DMS53 treated with DMSO at 0.1 percent for 48 hours (cell line): ENCODE data around the gene PPP1R12A.
"Not testable (repeated sequence)": the region's sequence is repeated elsewhere in the genome, so short reads cannot be mapped to it uniquely, and the experiment has no call there.

ENCODE experiments used
- DNase-seq: peaks from one replicate; lab custom pipeline; 2025; ENCODE audit not compliant: unreplicated experiment; lab: John Stamatoyannopoulos, UW

PPP1R12A gene

DNA sequence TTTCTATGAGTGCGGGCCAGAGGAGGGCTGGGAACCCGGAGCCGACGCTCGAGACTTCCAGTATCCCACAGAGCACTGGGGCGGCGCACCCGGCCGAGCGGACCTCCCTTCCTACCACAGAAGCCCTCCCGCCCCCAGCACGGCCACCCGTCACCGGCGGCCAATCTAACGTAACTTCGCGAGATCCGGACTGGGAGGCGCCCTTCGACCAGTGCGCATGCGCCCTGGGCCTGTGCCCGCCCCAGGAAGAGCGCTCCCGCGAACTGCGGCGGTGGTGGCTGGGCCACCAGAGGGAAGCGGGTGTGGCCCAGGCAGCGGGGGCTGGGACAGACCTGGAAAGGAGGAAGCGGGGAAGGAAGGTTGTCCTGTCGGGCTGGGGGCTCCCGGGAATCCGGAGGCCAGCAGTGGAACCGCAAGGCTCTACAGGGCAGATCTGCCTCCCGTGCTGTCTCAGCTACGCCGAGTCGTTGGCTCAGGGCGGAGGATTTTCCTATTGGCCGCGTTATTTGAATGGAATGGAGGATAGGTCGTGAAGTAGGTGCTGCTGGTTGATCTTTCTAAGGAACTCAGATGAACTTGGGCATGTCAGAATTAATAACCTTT lies at the start of gene PPP1R12A:
Gene PPP1R12A, minus strand, starts transcription at position 77 of the 603 bp plus-strand sequence. CDS start 166 bp downstream, outside the sequence.
- peak; percentile 97 for DNase-seq

DNA sequence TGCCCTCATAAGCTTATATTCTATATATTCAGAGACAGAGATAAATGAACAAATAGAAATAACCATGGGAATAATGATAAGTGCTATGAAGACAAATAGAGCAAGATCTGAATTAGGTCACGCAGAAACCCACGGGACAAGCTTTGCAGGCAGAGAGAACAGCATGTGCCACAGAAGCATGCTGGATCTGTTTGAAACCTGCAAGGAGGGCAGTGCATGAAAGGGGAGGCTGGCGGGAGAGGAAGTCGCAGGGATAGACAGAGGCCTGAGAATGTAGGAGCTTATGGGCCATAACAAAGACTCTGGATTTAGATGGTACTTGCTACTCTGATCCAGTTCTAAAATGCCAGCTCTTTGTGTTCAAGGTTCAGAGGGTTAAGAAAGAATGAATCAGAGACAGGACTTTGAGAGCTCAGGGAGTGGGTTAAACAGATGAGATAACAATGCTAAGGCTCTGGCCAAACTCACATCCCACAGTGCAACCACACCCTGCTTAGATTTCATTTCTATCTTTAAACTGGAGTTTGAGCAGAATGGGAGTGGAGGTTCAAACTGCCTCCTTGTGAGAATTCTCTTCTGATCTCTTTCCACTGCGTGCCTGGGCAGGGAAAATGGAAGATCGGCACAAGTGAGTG lies 49.2 kb upstream of the PPP1R12A start:
- peak; percentile 50 for DNase-seq

DNA sequence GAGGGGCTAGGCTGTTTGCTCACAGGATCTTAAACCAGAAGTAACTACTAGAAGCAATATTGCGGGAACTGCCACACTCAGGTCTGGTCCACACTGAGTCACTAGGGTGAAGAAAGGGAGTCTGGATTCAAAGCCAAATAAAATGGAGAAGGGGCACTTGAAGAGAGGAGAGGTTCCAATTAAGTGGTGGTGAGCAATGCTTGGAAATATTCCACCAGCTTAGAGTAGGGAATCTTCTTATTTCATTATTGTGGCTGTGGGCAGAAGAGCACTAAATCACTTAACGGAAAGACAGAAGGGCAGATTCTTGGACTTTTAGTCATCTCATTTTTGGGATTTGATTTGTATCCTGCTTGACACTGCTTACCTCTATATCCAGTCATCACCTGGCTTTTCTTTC lies 48.6 kb upstream of the PPP1R12A start:
- no peak for DNase-seq

DNA sequence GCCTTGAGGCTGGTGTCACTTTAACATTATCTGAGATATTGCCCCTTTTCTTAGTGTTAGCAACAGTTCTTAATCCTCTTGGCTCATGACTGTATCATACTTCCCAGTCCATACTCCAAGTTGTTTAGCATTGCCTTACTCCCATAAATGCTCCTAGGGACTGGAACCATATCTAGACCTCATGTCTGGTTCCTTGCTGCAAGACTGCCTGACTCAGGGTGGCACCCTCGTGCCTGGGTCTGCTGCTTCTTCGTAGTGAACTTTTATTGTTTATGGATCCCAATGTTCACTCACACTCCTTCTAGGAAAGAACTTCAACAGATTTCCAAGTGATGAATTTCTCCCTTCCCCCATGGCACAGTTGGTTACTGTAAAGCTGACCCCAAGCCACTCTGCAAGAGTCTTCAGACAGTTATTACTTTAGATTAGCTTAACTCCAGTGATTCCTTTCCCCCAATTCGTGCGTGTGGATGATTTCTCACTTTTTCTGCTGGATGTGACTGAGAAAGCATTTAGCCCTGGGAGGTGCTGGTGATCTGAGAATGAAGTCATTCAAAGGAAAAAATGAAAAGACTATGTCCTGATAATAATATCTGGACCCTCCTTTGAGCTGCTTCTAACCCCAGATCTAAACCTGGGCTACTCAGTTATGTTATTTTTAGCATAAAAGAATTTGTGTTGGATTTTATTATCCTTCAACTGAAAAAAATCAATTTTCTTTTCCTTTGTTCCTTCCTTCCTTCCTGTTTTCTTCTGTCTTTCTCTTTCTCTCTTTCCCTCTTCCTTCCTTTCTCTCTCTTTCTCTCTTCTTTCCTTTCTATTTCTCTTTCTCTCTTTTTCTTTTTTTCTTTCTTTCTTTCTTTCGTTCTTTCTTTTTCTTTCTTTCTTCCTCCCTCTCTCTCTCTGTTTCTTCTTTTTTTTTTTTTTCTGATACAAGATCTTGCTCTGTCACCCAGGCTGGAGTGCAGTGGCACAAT lies 47.5 kb upstream of the PPP1R12A start:
- no peak for DNase-seq

DNA sequence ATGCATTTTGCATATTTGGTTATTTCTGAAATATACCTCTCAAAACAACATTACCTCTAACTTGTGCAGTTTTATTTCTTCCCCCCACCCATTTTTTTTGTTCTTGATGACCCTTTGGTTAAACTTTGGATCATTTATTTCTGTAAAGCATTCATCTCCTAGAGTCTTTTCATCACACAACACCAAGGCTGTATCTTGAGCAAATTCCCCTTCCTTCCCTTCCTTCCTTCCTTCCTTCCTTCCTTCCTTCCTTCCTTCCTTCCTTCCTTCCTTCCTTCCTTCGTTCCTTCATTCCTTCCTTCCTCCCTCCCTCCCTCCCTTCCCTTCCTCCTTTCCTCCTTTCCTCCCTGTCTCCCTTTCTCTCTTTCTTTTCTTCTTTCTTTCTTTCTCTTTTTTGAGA lies 43.8 kb upstream of the PPP1R12A start:
- DNase-seq = no peak

DNA sequence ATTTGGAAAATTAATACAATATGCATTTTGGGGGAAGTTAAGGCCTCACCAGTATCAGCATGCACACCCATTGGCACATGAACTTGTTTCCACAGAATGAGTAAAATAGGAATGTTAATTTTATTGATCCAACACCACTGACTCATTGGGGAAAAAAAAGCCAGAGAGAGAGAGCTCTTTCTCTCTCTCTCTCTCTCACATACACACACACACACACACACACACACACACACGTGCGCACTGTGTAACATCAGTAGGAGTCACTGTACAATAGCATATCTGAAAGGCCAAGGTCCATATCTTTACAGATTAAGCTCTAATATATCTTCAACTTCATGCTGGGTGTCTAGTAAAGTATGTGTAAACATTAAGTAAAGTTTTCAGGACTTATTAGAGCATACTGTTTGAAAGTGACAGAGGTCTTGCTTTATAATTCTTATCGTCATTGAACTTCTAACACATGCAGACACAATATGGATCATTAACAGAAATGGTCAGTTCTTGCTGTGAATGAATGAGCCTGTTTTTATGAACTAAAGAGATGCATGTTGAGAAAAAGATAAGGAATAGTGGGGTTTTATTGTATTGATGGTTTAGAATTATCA lies 43.1 kb upstream of the PPP1R12A start:
- not testable (repeated sequence) for DNase-seq

DNA sequence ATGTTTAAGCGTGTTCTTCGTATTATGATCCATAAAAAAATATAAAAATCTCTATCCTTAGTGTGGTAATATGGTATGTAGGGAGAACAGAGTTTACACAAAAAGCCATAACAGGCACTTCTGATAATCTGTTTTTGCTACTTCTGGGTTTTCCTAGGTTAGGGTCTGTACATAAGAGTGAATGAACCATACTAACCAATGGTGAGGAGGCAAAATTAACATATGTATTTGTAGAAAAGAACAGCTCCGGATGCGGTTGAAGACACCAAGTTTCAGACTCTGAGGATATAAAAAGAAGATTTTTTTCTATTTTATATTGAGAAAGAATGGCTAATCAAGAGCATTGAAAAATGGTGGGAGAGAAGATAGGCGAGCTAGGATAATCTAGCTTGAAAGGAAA lies 40.2 kb upstream of the PPP1R12A start:
- DNase-seq = no peak

DNA sequence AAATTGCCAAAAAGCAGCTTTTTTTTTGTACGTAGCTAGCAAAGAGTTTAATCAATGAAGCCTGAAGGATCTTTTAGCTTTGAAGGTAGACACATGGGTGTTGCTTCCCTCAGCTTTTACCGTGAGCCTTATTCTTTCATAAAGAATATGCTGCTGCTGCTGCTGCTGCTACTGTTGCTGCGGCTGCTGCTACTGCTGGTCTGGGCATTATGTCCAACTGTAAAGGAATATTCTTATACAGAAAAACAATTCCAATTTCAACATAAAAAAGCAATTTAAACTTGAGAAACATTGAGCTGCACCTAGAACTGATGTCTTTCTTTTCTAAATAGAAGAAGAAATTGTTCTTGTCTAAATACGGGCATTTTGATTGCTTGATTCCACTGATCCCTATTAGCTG lies 38.9 kb upstream of the PPP1R12A start:
- DNase-seq = no peak

DNA sequence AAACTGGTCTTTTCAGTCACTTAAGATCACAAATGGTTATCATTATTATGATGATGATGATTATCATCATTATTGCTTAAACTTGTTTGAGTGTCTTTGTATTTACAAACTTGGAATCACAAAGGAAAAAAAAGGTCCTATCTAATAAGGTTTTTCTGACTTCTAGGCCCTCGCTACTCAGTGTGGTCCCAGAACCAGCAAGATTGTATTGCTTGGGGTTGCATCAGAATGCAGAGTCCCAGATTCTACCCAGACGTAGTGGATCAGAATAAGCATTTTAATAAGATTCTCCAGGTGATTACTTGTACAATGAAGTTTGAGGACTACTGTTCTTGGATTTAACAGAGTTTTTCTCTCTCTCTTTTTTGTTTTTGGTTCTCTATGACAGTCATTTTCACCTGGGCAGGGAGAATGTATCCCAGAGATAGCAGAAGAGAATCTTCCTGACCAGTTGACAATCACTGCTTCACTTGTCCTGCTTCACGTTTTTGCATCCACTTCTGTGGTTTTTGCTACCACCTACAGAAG lies 29.3 kb upstream of the PPP1R12A start:
- DNase-seq = no peak

DNA sequence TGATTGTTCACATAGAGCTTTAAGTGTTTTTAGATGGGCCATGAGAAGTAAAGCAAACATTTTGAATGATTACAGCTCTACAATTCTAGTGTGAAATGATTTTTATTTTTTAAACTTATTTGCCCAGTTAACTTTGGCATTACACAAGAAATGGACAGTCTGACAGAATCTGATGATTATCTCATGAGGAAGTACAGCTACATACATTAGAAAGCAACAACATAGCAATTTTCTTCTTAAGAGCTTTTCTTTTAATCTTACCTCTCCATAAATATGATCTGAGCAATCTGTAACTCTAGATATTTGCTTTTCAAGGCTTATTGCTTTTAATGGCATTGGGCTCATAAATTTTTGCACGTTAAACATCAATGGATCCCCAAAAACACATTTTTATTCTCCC lies 26.5 kb upstream of the PPP1R12A start:
- DNase-seq = peak; percentile 5

DNA sequence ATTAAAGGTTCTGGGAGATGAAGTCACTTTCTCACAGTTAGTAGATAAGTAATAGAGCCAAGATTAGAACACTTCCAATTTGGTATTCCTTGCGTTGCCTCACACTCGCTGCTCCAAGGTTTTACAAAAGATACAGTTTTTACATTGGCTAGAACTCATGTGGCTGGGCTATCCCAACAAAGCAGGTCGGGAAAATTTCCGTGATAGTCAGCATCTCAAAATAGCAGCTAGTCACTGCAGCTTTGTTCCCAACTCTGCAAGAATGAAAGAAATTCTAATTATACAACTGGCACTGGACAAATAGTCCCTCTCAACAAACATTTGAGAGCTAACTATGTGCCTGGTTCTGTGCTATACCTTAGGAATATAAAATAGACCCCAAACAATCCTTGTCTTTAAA lies 24.6 kb upstream of the PPP1R12A start:
- DNase-seq = no peak

DNA sequence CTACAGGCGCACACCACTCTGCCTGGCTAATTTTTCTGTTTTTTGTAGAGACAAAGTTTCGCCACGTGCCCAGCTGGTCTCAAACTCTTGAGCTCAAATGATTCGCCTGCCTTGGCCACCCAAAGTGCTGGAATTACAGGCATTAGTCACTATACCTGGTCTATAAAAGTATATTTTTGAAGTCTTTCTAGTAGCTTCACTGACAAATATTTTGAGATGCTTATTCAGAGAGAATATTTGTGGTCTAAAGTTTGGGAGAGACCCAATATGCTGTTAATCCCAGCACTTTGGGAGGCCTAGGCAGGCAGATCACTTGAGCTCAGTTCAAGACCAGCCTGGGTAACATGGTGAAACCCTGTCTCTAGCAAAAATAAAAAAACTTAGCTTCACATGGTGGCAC lies 22.0 kb upstream of the PPP1R12A start:
- DNase-seq = no peak

DNA sequence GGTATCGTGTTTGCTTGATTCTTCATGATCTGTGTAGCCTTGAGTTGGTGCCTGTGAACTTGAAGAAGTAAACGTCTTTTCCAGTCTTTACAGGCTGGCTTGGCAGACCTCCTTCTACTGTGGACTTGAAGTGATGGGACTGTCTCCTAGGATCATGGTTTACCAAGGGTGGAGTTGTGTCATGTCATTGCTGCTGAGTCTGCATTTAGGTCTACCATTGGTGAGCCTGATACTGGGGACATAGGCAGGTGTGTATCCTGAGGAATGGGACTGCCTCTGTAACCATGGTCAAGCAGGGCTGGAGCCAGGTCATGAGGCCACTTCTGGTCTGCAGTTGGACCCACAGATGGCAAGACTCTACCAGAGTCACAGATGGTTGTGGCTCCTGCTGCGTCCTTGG lies 20.7 kb upstream of the PPP1R12A start:
- DNase-seq = no peak

DNA sequence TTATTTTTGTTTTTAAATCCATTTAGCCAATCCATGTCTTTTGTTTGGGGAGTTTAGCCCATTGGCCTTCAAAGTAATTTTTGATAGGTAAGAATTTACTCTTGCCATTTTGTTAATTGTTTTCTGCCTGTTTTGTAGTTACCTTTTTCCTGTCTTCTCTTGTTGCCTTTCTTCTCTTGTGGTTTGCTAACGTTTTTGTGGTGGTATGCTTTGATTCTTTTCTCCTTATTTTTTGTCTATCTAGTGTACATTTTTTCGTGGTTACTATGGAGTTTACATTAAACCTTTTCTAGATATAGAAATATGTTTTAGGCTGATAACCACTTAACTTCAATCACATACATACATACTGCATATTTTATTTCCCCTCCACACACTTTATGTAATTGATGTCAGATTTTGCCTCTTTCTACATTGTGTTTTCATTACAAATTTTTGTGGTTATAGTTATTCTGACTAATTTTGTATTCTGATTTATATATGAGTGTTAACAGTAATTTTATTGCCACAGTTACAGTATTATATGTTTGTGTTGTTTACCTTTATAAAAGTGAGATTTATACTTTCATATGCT lies 19.2 kb upstream of the PPP1R12A start:
- DNase-seq = no peak

DNA sequence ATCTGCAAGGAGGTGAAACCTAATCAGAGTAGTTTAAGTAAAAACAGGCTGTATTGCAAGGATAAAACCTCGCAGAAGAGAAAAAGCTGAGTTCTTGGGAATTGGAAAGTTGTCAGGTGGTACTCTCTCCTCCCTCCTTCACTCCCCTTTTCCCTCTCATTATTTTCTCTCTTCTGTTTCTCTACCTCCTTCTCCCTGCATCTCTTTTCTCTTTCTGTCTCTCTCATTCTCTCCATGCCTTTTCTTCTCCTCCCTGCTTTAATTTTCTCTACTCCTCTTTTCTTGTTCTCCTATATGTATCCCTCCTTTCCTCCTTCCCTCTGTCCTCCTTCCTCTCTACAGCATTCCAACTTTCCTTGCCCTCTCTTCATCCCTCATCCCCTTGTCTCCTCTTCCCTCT lies 14.2 kb upstream of the PPP1R12A start:
- DNase-seq = no peak

DNA sequence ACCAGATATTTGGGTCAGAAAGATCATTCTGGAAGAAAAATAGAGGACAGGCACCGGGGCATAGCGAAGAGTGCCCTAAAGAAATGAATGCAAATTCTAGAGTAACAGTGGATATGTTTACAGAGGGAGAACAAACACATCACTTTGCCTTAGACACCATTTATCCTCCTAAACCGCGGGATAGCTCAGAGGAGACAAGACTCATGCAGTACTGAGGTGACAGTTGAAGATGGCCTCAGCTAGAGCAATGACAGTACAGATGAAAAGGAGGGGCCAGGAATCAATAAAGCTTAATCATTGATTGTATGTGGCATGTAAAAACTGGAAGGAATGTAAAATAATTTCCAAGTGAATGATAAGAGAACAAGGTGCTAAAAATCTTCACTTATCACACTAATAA lies 10.5 kb upstream of the PPP1R12A start:
- no peak for DNase-seq

DNA sequence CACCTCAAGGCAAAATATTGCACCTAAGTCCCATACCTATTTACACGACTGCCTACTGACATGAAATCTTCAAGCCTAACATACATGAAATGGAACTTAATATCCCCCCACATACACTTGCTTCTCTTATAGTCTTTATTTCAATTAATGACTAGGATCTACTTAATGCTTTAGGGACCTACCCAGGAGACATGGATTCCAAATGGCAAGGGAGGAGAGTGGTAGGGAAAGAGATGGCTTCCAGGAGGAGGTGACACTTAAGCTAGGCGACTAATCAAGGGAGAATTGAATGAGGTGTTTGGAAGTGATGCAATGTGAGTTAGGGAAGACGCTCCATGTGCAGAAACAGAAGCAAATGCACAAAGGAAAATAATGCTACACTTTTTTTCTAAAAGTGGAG lies 9.7 kb upstream of the PPP1R12A start:
- no peak for DNase-seq

DNA sequence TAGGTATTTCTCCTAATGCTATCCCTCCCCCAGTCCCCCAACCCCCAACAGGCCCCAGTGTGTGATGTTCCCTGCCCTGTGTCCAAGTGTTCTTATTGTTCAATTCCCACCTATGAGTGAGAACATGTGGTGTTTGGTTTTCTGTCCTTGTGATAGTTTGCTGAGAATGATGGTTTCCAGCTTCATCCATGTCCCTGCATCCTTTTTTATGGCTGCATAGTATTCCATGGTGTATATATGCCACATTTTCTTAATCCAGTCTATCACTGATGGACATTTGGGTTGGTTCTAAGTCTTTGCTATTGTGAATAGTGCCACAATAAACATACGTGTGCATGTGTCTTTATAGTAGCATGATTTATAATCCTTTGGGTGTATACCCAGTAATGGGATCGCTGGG lies 7.9 kb upstream of the PPP1R12A start:
- DNase-seq = not testable (repeated sequence)

DNA sequence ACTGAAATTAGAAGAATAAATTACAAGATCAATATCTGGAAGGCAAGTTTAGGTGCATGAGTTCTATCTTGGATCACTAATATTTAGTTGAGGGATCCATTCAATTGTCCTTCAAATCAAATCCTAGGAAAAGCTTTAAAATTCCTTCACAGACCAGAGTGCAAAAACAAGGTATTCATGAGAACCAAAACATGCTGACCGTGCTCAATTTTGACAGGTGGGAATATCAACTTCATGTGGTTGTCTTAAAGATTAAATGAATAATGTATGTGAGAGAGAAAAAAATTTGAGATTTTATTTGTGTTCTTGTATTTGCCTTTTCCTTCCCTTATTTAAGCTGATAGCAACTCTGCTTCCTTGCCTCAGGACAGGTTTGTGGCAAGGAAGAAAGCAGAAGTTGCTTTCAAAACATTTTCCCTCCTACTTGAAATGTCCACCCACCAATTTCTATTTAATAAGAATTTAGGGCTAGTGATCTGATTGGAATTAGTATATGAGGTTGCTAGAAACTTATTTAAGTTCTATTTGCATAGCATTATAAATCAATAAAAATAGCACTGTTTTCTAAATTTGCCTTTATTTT lies 4.9 kb upstream of the PPP1R12A start:
- DNase-seq = no peak

DNA sequence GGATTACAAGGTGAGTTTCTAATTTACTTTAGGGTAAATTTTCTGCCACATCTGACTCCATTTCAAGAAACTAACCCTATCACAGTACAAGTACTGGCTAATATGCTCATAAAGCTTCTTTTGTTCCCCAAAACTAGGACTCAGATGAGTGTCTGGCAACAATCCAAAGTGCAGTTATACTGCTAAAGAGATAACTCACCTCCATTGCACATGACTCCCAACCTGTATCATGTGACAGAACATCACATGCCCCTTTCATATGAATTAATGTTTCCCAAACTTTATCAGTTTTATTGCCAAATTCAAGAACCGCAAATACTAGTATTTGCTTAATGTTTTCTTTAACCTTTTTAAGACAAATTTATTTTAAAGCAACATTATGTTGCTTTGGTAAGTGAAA lies 3.9 kb upstream of the PPP1R12A start:
- no peak for DNase-seq

DNA sequence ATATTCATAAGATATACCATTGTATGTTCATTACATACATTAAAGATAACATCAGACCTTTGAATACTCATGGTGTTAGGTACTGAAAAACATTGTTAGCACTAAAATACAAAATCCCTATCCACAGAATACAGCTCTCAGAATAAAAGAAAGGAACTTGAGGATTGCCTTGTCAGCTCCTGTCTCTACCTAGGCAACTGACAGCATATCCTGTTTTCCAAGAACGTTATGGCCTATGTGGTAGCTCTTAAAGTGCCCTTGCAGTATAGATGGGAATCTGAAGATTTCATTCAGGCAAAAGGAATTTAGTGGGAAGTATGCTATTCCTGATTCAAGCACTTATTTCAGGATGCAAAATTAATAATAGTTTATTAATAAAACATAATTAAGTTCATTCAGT lies 1.8 kb upstream of the PPP1R12A start:
- DNase-seq = no peak
